CD14-positive monocyte (primary cell): ENCODE measurements around the gene LRRC72. TPM values are rescaled to one million over a fixed set of nuclear protein-coding genes. Genes with fewer than 3 reads are reported as not detected.

ENCODE experiments used
- DNase-seq, 3 donors: peaks; one replicate each; pipeline ENCODE4 v3.0.0-alpha.2; 2011 to 2022
- H2AFZ ChIP-seq: 2 replicates; pipeline ENCODE4 v1.6.0; 2012; ENCODE audit warnings: mild to moderate bottlenecking, low read depth, low read length, inconsistent platforms; ENCODE audit not compliant: insufficient read depth, poor library complexity, severe bottlenecking
- H3K27ac ChIP-seq, 2 donors: 1 replicate in 1 of 2; 2 replicates in 1 of 2; pipeline ENCODE4 v1.5.1; 2012 to 2013; ENCODE audit warnings: low read length in 2 of 2, control low read depth in 1 of 2, inconsistent platforms in 1 of 2, low read depth in 1 of 2, mild to moderate bottlenecking in 1 of 2
- H3K27me3 ChIP-seq, 2 donors: one replicate each; pipeline versions ENCODE4 v1.6.0 to v1.6.1; 2011 to 2013; ENCODE audit warnings: low read length in 2 of 2; ENCODE audit not compliant: control insufficient read depth in 2 of 2, insufficient read depth in 2 of 2
- H3K36me3 ChIP-seq, 2 donors: replicated peaks in 1 of 2; 1 replicate in 1 of 2; 2 replicates in 1 of 2; pipeline versions ENCODE4 v1.5.1 to v1.6.1; 2012 to 2013; ENCODE audit warnings: low read length in 2 of 2, control low read depth in 1 of 2, inconsistent platforms in 1 of 2, mild to moderate bottlenecking in 1 of 2; ENCODE audit not compliant: insufficient read depth in 2 of 2, control insufficient read depth in 1 of 2
- H3K4me1 ChIP-seq, 2 donors: 1 replicate in 1 of 2; 2 replicates in 1 of 2; pipeline versions ENCODE4 v1.5.1 to v1.6.1; 2012 to 2013; ENCODE audit warnings: low read length in 2 of 2, control low read depth in 1 of 2, inconsistent platforms in 1 of 2, mild to moderate bottlenecking in 1 of 2, moderate library complexity in 1 of 2; ENCODE audit not compliant: insufficient read depth in 2 of 2, control insufficient read depth in 1 of 2
- H3K4me2 ChIP-seq: replicated peaks from 2 replicates; pipeline ENCODE3; 2012; ENCODE audit warnings: low read length, moderate library complexity, mild to moderate bottlenecking; ENCODE audit not compliant: poor library complexity, severe bottlenecking; ENCODE audit errors: extremely low read depth
- H3K4me3 ChIP-seq, 3 experiments: fragments of 200-600 bp in 1 of 3; sonication (generic) in 1 of 3; replicated peaks in 1 of 3; 1 replicate in 2 of 3; 2 replicates in 1 of 3; pipeline ENCODE4 v1.5.1; 2011 to 2013; ENCODE audit warnings: low read length in 3 of 3, mild to moderate bottlenecking in 3 of 3, control low read depth in 2 of 3, low read depth in 2 of 3, inconsistent platforms in 1 of 3, moderate library complexity in 1 of 3
- H3K79me2 ChIP-seq: 2 replicates; pipeline ENCODE4 v1.6.0; 2012; ENCODE audit warnings: mild to moderate bottlenecking, control low read depth, inconsistent platforms, low read length, moderate library complexity; ENCODE audit not compliant: insufficient read depth
- H3K9ac ChIP-seq: 2 replicates; pipeline ENCODE4 v1.6.0; 2017; ENCODE audit warnings: low read length, mild to moderate bottlenecking; ENCODE audit not compliant: insufficient read depth, poor library complexity, severe bottlenecking
- H3K9me3 ChIP-seq, 2 donors: replicated peaks in 1 of 2; 1 replicate in 1 of 2; 2 replicates in 1 of 2; pipeline versions ENCODE4 v1.5.1 to v1.6.1; 2012 to 2013; ENCODE audit warnings: low read length in 2 of 2, control low read depth in 1 of 2; ENCODE audit not compliant: control insufficient read depth in 1 of 2, insufficient read depth in 1 of 2
- H4K20me1 ChIP-seq: 2 replicates; pipeline ENCODE4 v1.6.0; 2012; ENCODE audit warnings: mild to moderate bottlenecking, low read length, control low read depth, moderate library complexity; ENCODE audit not compliant: insufficient read depth
- H3K27ac Mint-ChIP-seq, 7 donors: one replicate each; pipeline ENCODE4 v1.8.0; 2020; ENCODE audit warnings: mild to moderate bottlenecking in 7 of 7, mixed read lengths in 7 of 7, moderate library complexity in 6 of 7, inconsistent platforms in 2 of 7
- H3K27me3 Mint-ChIP-seq, 3 donors: one replicate each; pipeline ENCODE4 v1.8.0; 2021 to 2022; ENCODE audit warnings: low read depth in 3 of 3, mild to moderate bottlenecking in 3 of 3, mixed read lengths in 3 of 3, moderate library complexity in 3 of 3, inconsistent platforms in 1 of 3
- H3K36me3 Mint-ChIP-seq, 2 donors: one replicate each; pipeline ENCODE4 v1.8.0; 2020; ENCODE audit warnings: mixed read lengths in 2 of 2, inconsistent platforms in 1 of 2, mild to moderate bottlenecking in 1 of 2
- H3K4me1 Mint-ChIP-seq: one replicate; pipeline ENCODE4 v1.8.0; 2020; ENCODE audit warnings: mild to moderate bottlenecking, mixed read lengths
- H3K4me3 Mint-ChIP-seq, 2 donors: one replicate each; pipeline ENCODE4 v1.8.0; 2020; ENCODE audit warnings: mild to moderate bottlenecking in 2 of 2, mixed read lengths in 2 of 2, moderate library complexity in 1 of 2
- H3K9me3 Mint-ChIP-seq, 7 donors: one replicate each; pipeline ENCODE4 v1.8.0; 2020 to 2022; ENCODE audit warnings: mixed read lengths in 7 of 7, mild to moderate bottlenecking in 6 of 7, moderate library complexity in 6 of 7, inconsistent platforms in 2 of 7
- CTCF ChIP-seq: fragments of 200-600 bp; IDR thresholded peaks from one replicate; pipeline ENCODE4 v1.8.0; 2022; ENCODE audit warnings: antibody characterized with exemption, mild to moderate bottlenecking
- WGBS: methylation state at CpG from one replicate; pipeline ENCODE4 v1.1.5; 2013; ENCODE audit warnings: missing lambda C conversion rate; ENCODE audit not compliant: insufficient coverage; 5-methylcytosine and 5-hydroxymethylcytosine counted together
- intact Hi-C, 2 donors: fragments of 100-400 bp; cut with micrococcal nuclease; formaldehyde crosslinking; loops; one replicate each; pipeline versions ENCODE4 v1.15.0 to v1.15.1; 2023
- polyA plus RNA-seq, 3 donors: library from polyadenylated mRNA; depleted of rRNA in 1 of 3; unstranded in 2 of 3; stranded (reverse) in 1 of 3; fragments of 300-500 nt in 2 of 3; fragments of >200 nt in 1 of 3; fragmentation: Illumina TruSeq in 2 of 3; gene quantifications; 1 replicate in 2 of 3; 2 replicates in 1 of 3; pipeline ENCODE4 v1.2.3, GENCODE V29; 2012 to 2021

LRRC72 gene
- polyA plus RNA-seq, 3 donors, result not detected

GRCh38 chr7:16585540-16585939, 58.9 kb downstream of the LRRC72 start:
- Mint-ChIP-seq H3K4me1 (no peaks in the 10 kb centered on the region), H3K27me3 (peaks cover 0 to 6% (median 2%) of the 10 kb centered on the region in 3 donors), H3K36me3 (no peaks in the 10 kb centered on the region), H3K9me3 (peaks cover 0 to 12% (median 4%) of the 10 kb centered on the region in 7 donors), H3K27ac (no peak overlapping the region), H3K4me3 (no peak overlapping the region)
- Histone ChIP-seq H2AFZ (no peak overlapping the region), H3K27me3 (no peaks in the 10 kb centered on the region), H3K4me3 (no peak overlapping the region), H3K9ac (no peak overlapping the region), H3K27ac (no peak overlapping the region), H4K20me1 (no peaks in the 10 kb centered on the region), H3K4me2 (no peak overlapping the region), H3K36me3 (no peaks in the 10 kb centered on the region), H3K79me2 (no peaks in the 10 kb centered on the region), H3K4me1 (no peaks in the 10 kb centered on the region), H3K9me3 (peaks cover 0 to 12% of the 10 kb centered on the region in 2 donors)
- DNase-seq, result no peak
- WGBS, result 98% methylated on average over 10 of the region's 17 CpGs
- no peak for TF ChIP-seq CTCF
- intact Hi-C loops, result no loop called here

- no peak for DNase-seq
- Mint-ChIP-seq H3K36me3 (no peaks in the 10 kb centered on the region), H3K27me3 (peaks cover 0 to 6% (median 2%) of the 10 kb centered on the region in 3 donors), H3K4me1 (no peaks in the 10 kb centered on the region), H3K9me3 (peaks cover 0 to 12% (median 4%) of the 10 kb centered on the region in 7 donors), H3K27ac (no peak overlapping the region), H3K4me3 (peak overlapping the region; percentile 15 to 47)
- H3K27ac ChIP-seq, result no peak overlapping the region
- 72% methylated on average over 38 of the region's 42 CpGs for WGBS
- H4K20me1 ChIP-seq, result no peaks in the 10 kb centered on the region
- no peaks in the 10 kb centered on the region for H3K27me3 ChIP-seq
- H3K79me2 ChIP-seq, result no peaks in the 10 kb centered on the region
- H3K4me2 ChIP-seq, result peak overlapping the region; percentile 36
- no peak overlapping the region for H3K4me3 ChIP-seq
- H2AFZ ChIP-seq, result no peak overlapping the region
- H3K9ac ChIP-seq, result no peak overlapping the region
- H3K9me3 ChIP-seq, result peaks cover 0 to 12% of the 10 kb centered on the region in 2 donors
- TF ChIP-seq CTCF, result no peak
- intact Hi-C loops, result no loop called here
- no peaks in the 10 kb centered on the region for H3K4me1 ChIP-seq
- H3K36me3 ChIP-seq, result no peaks in the 10 kb centered on the region
Measured at GRCh38 chr7:16586081-16586874, 59.7 kb downstream of the LRRC72 start.
